Activated T-helper 1 cell treated with anti-CD3 and anti-CD28 coated beads, Interleukin-12 subunit alpha, Interleukin-12 subunit beta, Interleukin-2, Interleukin-4 antibody, amounts not matched to agents 30 ng/mL and 10 ng/mL and 1 ng/mL, durations not matched to agents 14 hours and 24 hours and 36 hours (primary cell): Measurements from ENCODE around the gene RAB3C. TPM values are rescaled to one million over a fixed set of nuclear protein-coding genes. Genes with fewer than 3 reads are reported as not detected.
"Not testable (repeated sequence)": the region's sequence is repeated elsewhere in the genome, so short reads cannot be mapped to it uniquely, and the experiment has no call there.

Experiments used
- DNase-seq: peaks from one replicate; pipeline ENCODE4 v3.0.0; 2021; ENCODE audit warnings: low spot score
- H3K27ac Mint-ChIP-seq: one replicate; pipeline ENCODE4 v1.8.0; 2021; ENCODE audit warnings: mild to moderate bottlenecking, mixed read lengths
- H3K27me3 Mint-ChIP-seq: one replicate; pipeline ENCODE4 v1.8.0; 2022; ENCODE audit warnings: mild to moderate bottlenecking, moderate library complexity, mixed read lengths; ENCODE audit not compliant: insufficient read depth
- H3K36me3 Mint-ChIP-seq: one replicate; pipeline ENCODE4 v1.8.0; 2021; ENCODE audit warnings: low read depth, mixed read lengths
- H3K4me1 Mint-ChIP-seq: one replicate; pipeline ENCODE4 v1.8.0; 2021; ENCODE audit warnings: low read depth, mixed read lengths
- H3K4me3 Mint-ChIP-seq: one replicate; pipeline ENCODE4 v1.8.0; 2021; ENCODE audit warnings: mild to moderate bottlenecking, moderate library complexity, mixed read lengths
- H3K9me3 Mint-ChIP-seq: one replicate; pipeline ENCODE4 v1.8.0; 2021; ENCODE audit warnings: mixed read lengths
- intact Hi-C: fragments of 100-400 bp; cut with micrococcal nuclease; formaldehyde crosslinking; loops from one replicate; pipeline ENCODE4 v1.15.1; 2024
- total RNA-seq: library from RNA; stranded (reverse); gene quantifications from 2 replicates; pipeline ENCODE4 v1.2.3, GENCODE V29; 2022

The RAB3C gene
- total RNA-seq, 1 donor from 2014 or later = not detected

- H3K36me3 Mint-ChIP-seq = no peaks in the 10 kb centered on the region
- DNase-seq = no peak
- H3K27ac Mint-ChIP-seq = no peak overlapping the region
- H3K4me1 Mint-ChIP-seq = no peaks in the 10 kb centered on the region
- intact Hi-C loops = no loop called here
- no peaks in the 10 kb centered on the region for H3K27me3 Mint-ChIP-seq
- no peaks in the 10 kb centered on the region for H3K9me3 Mint-ChIP-seq
- no peak overlapping the region for H3K4me3 Mint-ChIP-seq
These were observed 17.8 kb upstream of the RAB3C start for GRCh38 chr5:58565033-58565432.

GRCh38 chr5:58571501-58571900 lies 11.4 kb upstream of the RAB3C start:
- intact Hi-C loops = no loop called here
- no peaks in the 10 kb centered on the region for H3K27me3 Mint-ChIP-seq
- no peak for DNase-seq
- H3K27ac Mint-ChIP-seq = no peak overlapping the region
- H3K4me1 Mint-ChIP-seq = no peaks in the 10 kb centered on the region
- H3K36me3 Mint-ChIP-seq = no peaks in the 10 kb centered on the region
- no peaks in the 10 kb centered on the region for H3K9me3 Mint-ChIP-seq
- H3K4me3 Mint-ChIP-seq = no peak overlapping the region

GRCh38 chr5:58572973-58573372 lies 9.9 kb upstream of the RAB3C start:
- H3K9me3 Mint-ChIP-seq, H3K4me1 Mint-ChIP-seq, H3K27me3 Mint-ChIP-seq, H3K36me3 Mint-ChIP-seq, H3K27ac Mint-ChIP-seq, intact Hi-C loops, H3K4me3 Mint-ChIP-seq, DNase-seq: not testable (repeated sequence)

GRCh38 chr5:58579781-58580180 lies 3.1 kb upstream of the RAB3C start:
- Mint-ChIP-seq H3K27ac (no peak overlapping the region), H3K9me3 (no peaks in the 10 kb centered on the region), H3K27me3 (peaks cover 33% of the 10 kb centered on the region), H3K36me3 (no peaks in the 10 kb centered on the region), H3K4me3 (no peak overlapping the region), H3K4me1 (peaks cover 12% of the 10 kb centered on the region)
- intact Hi-C loops = no loop called here
- DNase-seq = no peak

- Mint-ChIP-seq H3K9me3 (no peaks in the 10 kb centered on the region), H3K27ac (no peak overlapping the region), H3K4me1 (peaks cover 12% of the 10 kb centered on the region), H3K4me3 (peak overlapping the region; percentile 69), H3K27me3 (peaks cover 37% of the 10 kb centered on the region), H3K36me3 (no peaks in the 10 kb centered on the region)
- intact Hi-C loops = no loop called here
- no peak for DNase-seq
These were observed 664 bp upstream of the RAB3C start for GRCh38 chr5:58582019-58582802.

- Mint-ChIP-seq H3K27me3 (no peaks in the 10 kb centered on the region), H3K9me3 (no peaks in the 10 kb centered on the region), H3K4me3 (no peak overlapping the region), H3K4me1 (no peaks in the 10 kb centered on the region), H3K36me3 (no peaks in the 10 kb centered on the region), H3K27ac (no peak overlapping the region)
- intact Hi-C loops = no loop called here
- no peak for DNase-seq
These were observed 13.1 kb downstream of the RAB3C start for GRCh38 chr5:58595952-58596351.

- no peaks in the 10 kb centered on the region for H3K36me3 Mint-ChIP-seq
- H3K27ac Mint-ChIP-seq = no peak overlapping the region
- no peaks in the 10 kb centered on the region for H3K4me1 Mint-ChIP-seq
- H3K27me3 Mint-ChIP-seq = no peaks in the 10 kb centered on the region
- H3K9me3 Mint-ChIP-seq = no peaks in the 10 kb centered on the region
- no peak for DNase-seq
- no peak overlapping the region for H3K4me3 Mint-ChIP-seq
- intact Hi-C loops = no loop called here
These were observed 15.6 kb downstream of the RAB3C start for GRCh38 chr5:58598440-58598839.

GRCh38 chr5:58599217-58599616 lies 16.3 kb downstream of the RAB3C start:
- Mint-ChIP-seq H3K4me1 (no peaks in the 10 kb centered on the region), H3K9me3 (no peaks in the 10 kb centered on the region), H3K27ac (no peak overlapping the region), H3K36me3 (no peaks in the 10 kb centered on the region), H3K27me3 (no peaks in the 10 kb centered on the region), H3K4me3 (no peak overlapping the region)
- intact Hi-C loops = no loop called here
- DNase-seq = no peak

- H3K36me3 Mint-ChIP-seq = not testable (repeated sequence)
These were observed 17.7 kb downstream of the RAB3C start for GRCh38 chr5:58600613-58601012.

GRCh38 chr5:58602889-58603288 lies 20.0 kb downstream of the RAB3C start:
- not testable (repeated sequence) for H3K27ac Mint-ChIP-seq

More at GRCh38 chr5:58600613-58601012, 17.7 kb downstream of the RAB3C start:
- H3K9me3 Mint-ChIP-seq, H3K4me1 Mint-ChIP-seq, H3K27ac Mint-ChIP-seq, H3K4me3 Mint-ChIP-seq, intact Hi-C loops, H3K27me3 Mint-ChIP-seq, DNase-seq: not testable (repeated sequence)

GRCh38 chr5:58606064-58606463 lies 23.2 kb downstream of the RAB3C start:
- no peak for DNase-seq
- H3K4me1 Mint-ChIP-seq = no peaks in the 10 kb centered on the region
- no peaks in the 10 kb centered on the region for H3K36me3 Mint-ChIP-seq
- H3K27me3 Mint-ChIP-seq = peaks cover 2% of the 10 kb centered on the region
- no peak overlapping the region for H3K4me3 Mint-ChIP-seq
- peaks cover 11% of the 10 kb centered on the region for H3K9me3 Mint-ChIP-seq
- intact Hi-C loops = no loop called here
- H3K27ac Mint-ChIP-seq = no peak overlapping the region

More at GRCh38 chr5:58602889-58603288, 20.0 kb downstream of the RAB3C start:
- intact Hi-C loops, H3K9me3 Mint-ChIP-seq, H3K4me1 Mint-ChIP-seq, H3K27me3 Mint-ChIP-seq, DNase-seq, H3K36me3 Mint-ChIP-seq, H3K4me3 Mint-ChIP-seq: not testable (repeated sequence)

- no peaks in the 10 kb centered on the region for H3K9me3 Mint-ChIP-seq
- no peak overlapping the region for H3K4me3 Mint-ChIP-seq
- DNase-seq = no peak
- intact Hi-C loops = no loop called here
- peaks cover 4% of the 10 kb centered on the region for H3K27me3 Mint-ChIP-seq
- no peaks in the 10 kb centered on the region for H3K4me1 Mint-ChIP-seq
- no peaks in the 10 kb centered on the region for H3K36me3 Mint-ChIP-seq
- no peak overlapping the region for H3K27ac Mint-ChIP-seq
These were observed 33.1 kb downstream of the RAB3C start for GRCh38 chr5:58615972-58616371.

- H3K9me3 Mint-ChIP-seq = no peaks in the 10 kb centered on the region
- no peak overlapping the region for H3K27ac Mint-ChIP-seq
- H3K4me1 Mint-ChIP-seq = no peaks in the 10 kb centered on the region
- intact Hi-C loops = no loop called here
- peaks cover 4% of the 10 kb centered on the region for H3K27me3 Mint-ChIP-seq
- no peaks in the 10 kb centered on the region for H3K36me3 Mint-ChIP-seq
- DNase-seq = no peak
- H3K4me3 Mint-ChIP-seq = no peak overlapping the region
These were observed 34.4 kb downstream of the RAB3C start for GRCh38 chr5:58617241-58617640.

GRCh38 chr5:58620336-58620735 lies 37.5 kb downstream of the RAB3C start:
- Mint-ChIP-seq H3K27ac (no peak overlapping the region), H3K36me3 (no peaks in the 10 kb centered on the region), H3K4me3 (no peak overlapping the region), H3K9me3 (no peaks in the 10 kb centered on the region), H3K4me1 (no peaks in the 10 kb centered on the region), H3K27me3 (peaks cover 4% of the 10 kb centered on the region)
- intact Hi-C loops = no loop called here
- DNase-seq = no peak
